IMR-90 (cell line): ENCODE data around the gene BOD1L1. TPM values are rescaled to one million over a fixed set of nuclear protein-coding genes. Genes with fewer than 3 reads are reported as not detected.
A peak's percentile ranks its signal among the peaks of the same experiment; 100 is the strongest.

Experiments used
- ATAC-seq: fragments of 200-7000 bp; cut with Tn5 transposase; 2 replicates; pipeline ENCODE4 v1.9.1; 2020; ENCODE audit warnings: low read depth, mild to moderate bottlenecking, moderate library complexity
- BruUV-seq: library from RNA; stranded (reverse); fragments of 400-500 nt; replicated peaks from 2 replicates; lab custom pipeline; 2021; lab: Mats Ljungman, UMichigan
- CTCF ChIA-PET: fragments of 300-600 bp; formaldehyde crosslinking; extraction: SDS; loops from one replicate; lab custom pipeline; 2021; ENCODE audit warnings: antibody characterized with exemption; lab: Yijun Ruan, JAX
- POLR2A ChIA-PET: fragments of 300-600 bp; sonication (Branson Sonifier 250); formaldehyde crosslinking; loops from one replicate; lab custom pipeline; 2022; ENCODE audit warnings: antibody characterized with exemption; ENCODE audit not compliant: unreplicated experiment; lab: Charles Lee
- DNase-seq: peaks from one replicate; pipeline ENCODE4 v3.0.0; 2013
- H2AFZ ChIP-seq: replicated peaks from 2 replicates; pipeline ENCODE3; 2013; ENCODE audit warnings: low read length, mild to moderate bottlenecking; ENCODE audit not compliant: poor library complexity
- H2AK5ac ChIP-seq: 2 replicates; pipeline ENCODE4 v1.6.1; 2013; ENCODE audit warnings: low read depth, low read length, inconsistent platforms
- H2AK9ac ChIP-seq: replicated peaks from 2 replicates; pipeline ENCODE3; 2013; ENCODE audit warnings: mild to moderate bottlenecking, low read depth, low read length, moderate library complexity; ENCODE audit not compliant: poor library complexity
- H2BK120ac ChIP-seq: 2 replicates; pipeline ENCODE4 v1.6.1; 2013; ENCODE audit warnings: low read depth, low read length, inconsistent platforms
- H2BK15ac ChIP-seq: 3 replicates; pipeline ENCODE4 v1.6.1; 2013; ENCODE audit warnings: low read depth, low read length, inconsistent platforms
- H2BK20ac ChIP-seq: 2 replicates; pipeline ENCODE4 v1.6.1; 2013; ENCODE audit warnings: low read depth, mild to moderate bottlenecking, inconsistent platforms, low read length, moderate library complexity
- H2BK5ac ChIP-seq: 2 replicates; pipeline ENCODE4 v1.6.1; 2013; ENCODE audit warnings: mild to moderate bottlenecking, low read depth, low read length, inconsistent platforms; ENCODE audit not compliant: poor library complexity, severe bottlenecking
- H3K14ac ChIP-seq: replicated peaks from 2 replicates; pipeline ENCODE4 v1.6.1; 2013; ENCODE audit warnings: low read depth, low read length, inconsistent platforms
- H3K18ac ChIP-seq: 2 replicates; pipeline ENCODE4 v1.6.1; 2013; ENCODE audit warnings: low read depth, low read length, control low read depth
- H3K23ac ChIP-seq: 2 replicates; pipeline ENCODE4 v1.6.1; 2013; ENCODE audit warnings: low read depth, low read length, inconsistent platforms
- H3K27ac ChIP-seq: 2 replicates; pipeline ENCODE4 v1.5.1; 2013; ENCODE audit warnings: mild to moderate bottlenecking, control low read depth, low read length; ENCODE audit not compliant: insufficient read depth
- H3K27me3 ChIP-seq: 2 replicates; pipeline ENCODE4 v1.6.1; 2013; ENCODE audit warnings: low read length; ENCODE audit not compliant: control insufficient read depth, insufficient read depth
- H3K36me3 ChIP-seq: 2 replicates; pipeline ENCODE4 v1.6.1; 2013; ENCODE audit warnings: low read length, mixed read lengths; ENCODE audit not compliant: control insufficient read depth, insufficient read depth
- H3K4ac ChIP-seq: 2 replicates; pipeline ENCODE4 v1.6.1; 2013; ENCODE audit warnings: low read depth, low read length, inconsistent platforms
- H3K4me1 ChIP-seq: 2 replicates; pipeline ENCODE4 v1.6.1; 2013; ENCODE audit warnings: low read length, mixed read lengths; ENCODE audit not compliant: control insufficient read depth, insufficient read depth
- H3K4me2 ChIP-seq: 2 replicates; pipeline ENCODE4 v1.6.1; 2013; ENCODE audit warnings: low read depth, mild to moderate bottlenecking, control low read depth, low read length, moderate library complexity
- H3K4me3 ChIP-seq: 2 replicates; pipeline ENCODE4 v1.5.1; 2013; ENCODE audit warnings: low read depth, mild to moderate bottlenecking, control low read depth, low read length, moderate library complexity; ENCODE audit not compliant: insufficient read depth
- H3K56ac ChIP-seq: 2 replicates; pipeline ENCODE4 v1.6.1; 2013; ENCODE audit warnings: low read length, inconsistent platforms; ENCODE audit not compliant: insufficient read depth; ENCODE audit errors: extremely low read depth
- H3K79me1 ChIP-seq, 2 experiments: 2 replicates each; pipeline ENCODE4 v1.6.1; 2013; ENCODE audit warnings: low read length in 2 of 2, inconsistent platforms in 1 of 2, low read depth in 1 of 2
- H3K9ac ChIP-seq: 2 replicates; pipeline ENCODE4 v1.6.1; 2013; ENCODE audit warnings: low read depth, low read length, control low read depth
- H3K9me1 ChIP-seq: 2 replicates; pipeline ENCODE4 v1.6.1; 2013; ENCODE audit warnings: low read length, inconsistent platforms; ENCODE audit not compliant: insufficient read depth
- H3K9me3 ChIP-seq: 2 replicates; pipeline ENCODE4 v1.6.1; 2013; ENCODE audit warnings: low read length; ENCODE audit not compliant: control insufficient read depth, insufficient read depth
- H4K20me1 ChIP-seq: 2 replicates; pipeline ENCODE4 v1.6.1; 2013; ENCODE audit warnings: low read length, inconsistent platforms; ENCODE audit not compliant: insufficient read depth
- H4K5ac ChIP-seq: 2 replicates; pipeline ENCODE4 v1.6.1; 2013; ENCODE audit warnings: mild to moderate bottlenecking, low read depth, low read length, control low read depth
- H4K8ac ChIP-seq, 2 experiments: 2 replicates each; pipeline ENCODE4 v1.6.1; 2013; ENCODE audit warnings: low read depth in 2 of 2, low read length in 2 of 2, control low read depth in 1 of 2, inconsistent platforms in 1 of 2
- H4K91ac ChIP-seq: 2 replicates; pipeline ENCODE4 v1.6.1; 2013; ENCODE audit warnings: low read depth, low read length, inconsistent platforms; ENCODE audit not compliant: insufficient read depth
- CHD1 ChIP-seq: IDR thresholded peaks from 2 replicates; pipeline ENCODE4 v1.6.1; 2012; ENCODE audit warnings: low read depth, low read length, improper control_type of control experiment
- FOS ChIP-seq: fragments of 150-350 bp; IDR thresholded peaks from 2 replicates; pipeline ENCODE4 v1.6.1; 2016; ENCODE audit warnings: low read depth, low read length
- MAFK ChIP-seq: IDR thresholded peaks from 2 replicates; pipeline ENCODE4 v1.6.1; 2012; ENCODE audit warnings: low read depth, low read length, improper control_type of control experiment
- MAZ ChIP-seq: IDR thresholded peaks from 2 replicates; pipeline ENCODE4 v1.6.1; 2012; ENCODE audit warnings: low read depth, mild to moderate bottlenecking, low read length, improper control_type of control experiment, moderate library complexity, borderline replicate concordance
- MXI1 ChIP-seq: IDR thresholded peaks from 2 replicates; pipeline ENCODE4 v1.6.1; 2012; ENCODE audit warnings: low read depth, mild to moderate bottlenecking, low read length, moderate library complexity, borderline replicate concordance
- NFE2L2 ChIP-seq: fragments of 150-350 bp; IDR thresholded peaks from 2 replicates; pipeline ENCODE4 v1.6.1; 2016; ENCODE audit warnings: low read depth, mild to moderate bottlenecking, low read length
- RAD21 ChIP-seq: IDR thresholded peaks from 2 replicates; pipeline ENCODE4 v1.6.1; 2012; ENCODE audit warnings: low read length, improper control_type of control experiment
- RCOR1 ChIP-seq: IDR thresholded peaks from 2 replicates; pipeline ENCODE4 v1.6.1; 2012; ENCODE audit warnings: mild to moderate bottlenecking, low read length, improper control_type of control experiment; ENCODE audit not compliant: insufficient replicate concordance
- RFX5 ChIP-seq: IDR thresholded peaks from 2 replicates; pipeline ENCODE4 v1.8.0; 2012; ENCODE audit warnings: low read depth, mild to moderate bottlenecking, low read length, moderate library complexity
- SMC3 ChIP-seq: fragments of 150-350 bp; IDR thresholded peaks from 2 replicates; pipeline ENCODE4 v1.6.1; 2016; ENCODE audit warnings: low read depth, mild to moderate bottlenecking, antibody characterized with exemption, low read length, moderate library complexity
- WGBS, 2 experiments: methylation state at CpG; one replicate each; pipeline versions ENCODE4 v1.1.5 to v1.1.7; 2013; ENCODE audit warnings: missing lambda C conversion rate in 2 of 2; ENCODE audit not compliant: insufficient read length in 1 of 2; ENCODE audit errors: extremely low coverage in 2 of 2; 5-methylcytosine and 5-hydroxymethylcytosine counted together
- dilution Hi-C: fragments of 300-500 bp; cut with HindIII; formaldehyde crosslinking; loops from one replicate; pipeline ENCODE4 v1.14.3; 2018; ENCODE audit warnings: low sequenced_read_pairs; ENCODE audit not compliant: unreplicated experiment
- in situ Hi-C: fragments of 300-500 bp; cut with MboI; formaldehyde crosslinking; loops from 3 replicates; pipeline ENCODE4 v1.14.3; 2019; ENCODE audit warnings: low sequenced_read_pairs, inconsistent platforms, mixed read lengths
- intact Hi-C: fragments of 100-400 bp; cut with micrococcal nuclease; formaldehyde crosslinking; loops from 2 replicates; pipeline ENCODE4 v1.10.0; 2022
- polyA plus RNA-seq, 3 experiments: library from polyadenylated mRNA; depleted of rRNA; stranded (reverse); fragments of >200 nt; gene quantifications; 2 replicates each; pipeline ENCODE4 v1.2.3, GENCODE V29; 2012; ENCODE audit warnings: low replicate concordance in 1 of 3
- total RNA-seq: library from RNA; depleted of rRNA; stranded (reverse); fragments of >200 nt; gene quantifications from 2 replicates; pipeline ENCODE4 v1.2.3, GENCODE V29; 2012
- TF ChIP-seq, protein P1 (sequence below): fragments of 150-350 bp; IDR thresholded peaks from 2 replicates; pipeline ENCODE4 v1.6.1; 2017; ENCODE audit warnings: mild to moderate bottlenecking, antibody characterized with exemption, low read length, low read depth

The BOD1L1 gene
- total and polyA plus RNA-seq, 2 of the 4 experiments (the other 2 are of a cell fraction): 13.5 to 26.9 TPM

DNA sequence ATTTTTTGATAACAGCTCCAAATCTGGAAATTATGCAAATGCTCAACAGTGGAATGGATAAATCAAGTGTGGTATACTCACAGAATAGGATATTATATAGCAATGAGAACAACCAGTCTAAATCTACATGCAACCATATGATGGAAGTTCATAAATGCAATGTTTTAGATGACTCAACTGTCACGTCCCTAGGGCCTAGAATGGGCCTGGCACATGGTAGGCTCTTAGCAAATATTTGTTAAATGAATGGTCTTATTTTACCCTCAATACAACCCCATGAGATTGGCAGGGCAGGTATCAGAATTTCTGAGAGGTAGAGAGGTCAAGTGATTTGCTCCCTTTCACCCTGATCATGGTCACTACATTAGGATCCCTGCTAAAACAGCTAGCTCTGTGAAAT lies 68.6 kb downstream of the BOD1L1 start:
- H3K9me1 ChIP-seq: peaks cover 4% of the 10 kb centered on the region; the same call in 1 of the 2 replicates
- H2BK120ac ChIP-seq: peak overlapping the region; percentile 60; the same call in 1 of the 2 replicates
- H4K8ac ChIP-seq: peak overlapping the region in 1 of 2 experiments; percentile 44; a peak in 1 of 4 replicates
- no peak for ATAC-seq
- no peak for DNase-seq
- intact Hi-C loops (no loop called here), dilution Hi-C loops (no loop called here), in situ Hi-C loops (no loop called here)
- no peak overlapping the region for H4K91ac ChIP-seq
- WGBS, 2 experiments: no CpG with 5 or more reads among the region's 1 CpG
- peak overlapping the region; percentile 36; the same call in 1 of the 2 replicates for H3K4me2 ChIP-seq
- TF ChIP-seq RCOR1: no peak
- no peak for TF ChIP-seq MXI1
- TF ChIP-seq MAFK: no peak
- TF ChIP-seq FOS: no peak
- no peak for TF ChIP-seq NFE2L2
- no peak for TF ChIP-seq RAD21
- TF ChIP-seq RFX5: no peak
- TF ChIP-seq SMC3: no peak
- TF ChIP-seq, protein P1, sequence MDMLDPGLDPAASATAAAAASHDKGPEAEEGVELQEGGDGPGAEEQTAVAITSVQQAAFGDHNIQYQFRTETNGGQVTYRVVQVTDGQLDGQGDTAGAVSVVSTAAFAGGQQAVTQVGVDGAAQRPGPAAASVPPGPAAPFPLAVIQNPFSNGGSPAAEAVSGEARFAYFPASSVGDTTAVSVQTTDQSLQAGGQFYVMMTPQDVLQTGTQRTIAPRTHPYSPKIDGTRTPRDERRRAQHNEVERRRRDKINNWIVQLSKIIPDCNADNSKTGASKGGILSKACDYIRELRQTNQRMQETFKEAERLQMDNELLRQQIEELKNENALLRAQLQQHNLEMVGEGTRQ: no peak
- no peak for TF ChIP-seq CHD1
- no peak for TF ChIP-seq MAZ
- H3K14ac ChIP-seq: peak overlapping the region; percentile 58; the same call in 1 of the 2 replicates
- peak overlapping the region; percentile 57; the same call in 1 of the 2 replicates for H2BK20ac ChIP-seq
- peaks cover 5% of the 10 kb centered on the region; the same call in 1 of the 2 replicates for H3K4me1 ChIP-seq
- H2AFZ ChIP-seq: no peak overlapping the region
- H2BK15ac ChIP-seq: peak overlapping the region; percentile 37; the same call in 1 of the 3 replicates
- ChIA-PET POLR2A (no interaction called here), CTCF (interaction anchor here (0.6 kb wide), 1 partner anchor 506 kb away, joined by 6 read pairs; no protein-coding TSS in a partner anchor)
- H3K27me3 ChIP-seq: no peaks in the 10 kb centered on the region
- no peak overlapping the region for H3K23ac ChIP-seq
- no peak overlapping the region for H3K4me3 ChIP-seq
- H3K9ac ChIP-seq: no peak overlapping the region
- H2AK5ac ChIP-seq: no peak overlapping the region; the same call in 1 of the 2 replicates
- no peak overlapping the region for H4K5ac ChIP-seq
- H3K79me1 ChIP-seq: no peaks in the 10 kb centered on the region
- H3K56ac ChIP-seq: no peak overlapping the region
- H2AK9ac ChIP-seq: no peak overlapping the region
- H3K18ac ChIP-seq: no peak overlapping the region
- no peaks in the 10 kb centered on the region for H3K36me3 ChIP-seq
- no peaks in the 10 kb centered on the region for H3K9me3 ChIP-seq
- no peak overlapping the region; the same call in 1 of the 2 replicates for H3K4ac ChIP-seq
- BruUV-seq: no TSS peak
- H3K27ac ChIP-seq: no peak overlapping the region
- no peaks in the 10 kb centered on the region for H4K20me1 ChIP-seq
- no peak overlapping the region for H2BK5ac ChIP-seq
